GM21360 (cell line): ENCODE results near the gene SRPX.

Experiments used
- ATAC-seq: cut with Tn5 transposase; IDR thresholded peaks from one replicate; pipeline ENCODE4 v1.9.1; 2021; ENCODE audit warnings: mild to moderate bottlenecking, moderate library complexity; ENCODE audit not compliant: unreplicated experiment

Gene SRPX

DNA sequence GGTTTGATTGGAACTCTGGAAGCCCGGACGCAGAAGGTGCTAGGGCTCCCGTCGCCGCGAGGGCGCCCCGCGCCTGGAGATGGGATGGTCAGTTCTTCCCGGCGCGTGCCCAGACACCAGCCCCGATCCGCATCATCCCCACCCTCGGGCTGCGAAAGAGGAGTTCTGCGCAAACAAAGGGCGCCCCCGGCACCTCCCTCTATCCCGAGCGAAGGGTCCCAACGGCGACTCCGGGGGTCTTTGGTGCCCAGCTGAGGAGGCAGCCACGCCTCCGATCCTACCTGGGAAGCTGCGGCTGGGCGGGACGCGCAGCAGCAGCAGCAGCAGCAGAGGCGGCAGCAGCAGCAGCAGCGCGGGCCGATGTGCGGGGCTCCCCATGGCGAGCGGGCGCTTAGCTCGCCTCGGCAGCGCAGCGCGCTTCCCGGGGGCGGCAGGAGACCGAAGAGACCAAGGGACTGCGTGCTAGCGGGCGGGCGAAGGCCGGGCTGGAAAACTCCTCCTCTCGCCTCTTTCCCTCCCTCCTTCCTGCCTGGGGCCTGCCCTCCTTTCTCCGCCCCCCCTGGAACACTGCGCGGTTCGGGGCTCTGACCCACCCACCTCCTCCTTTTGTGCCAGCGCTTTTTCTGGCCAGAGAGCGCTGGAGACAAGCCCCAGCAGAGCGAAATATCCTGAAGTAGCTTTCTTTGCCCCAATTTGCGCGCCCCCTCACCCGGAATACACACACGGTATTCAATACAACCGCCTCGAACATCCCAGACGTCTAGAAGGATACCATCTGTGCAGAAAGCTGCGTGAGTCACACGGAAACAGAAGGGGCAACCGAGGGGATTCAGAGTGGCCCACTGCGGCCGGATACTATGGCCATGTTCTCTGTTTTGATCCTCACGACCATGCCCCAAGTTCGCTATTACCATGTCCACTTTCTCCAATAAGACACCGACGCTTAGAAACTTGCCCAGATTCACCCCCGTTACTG lies at the start of gene SRPX:
Gene SRPX, minus strand, starts transcription at position 457 of the 976 bp plus-strand sequence. Its CDS starts 79 bp downstream, at position 378.
- ATAC-seq, result no peak

- ATAC-seq, result no peak
Measured at GRCh38 chrX:38268011-38268410, 47.3 kb upstream of the SRPX start.

DNA sequence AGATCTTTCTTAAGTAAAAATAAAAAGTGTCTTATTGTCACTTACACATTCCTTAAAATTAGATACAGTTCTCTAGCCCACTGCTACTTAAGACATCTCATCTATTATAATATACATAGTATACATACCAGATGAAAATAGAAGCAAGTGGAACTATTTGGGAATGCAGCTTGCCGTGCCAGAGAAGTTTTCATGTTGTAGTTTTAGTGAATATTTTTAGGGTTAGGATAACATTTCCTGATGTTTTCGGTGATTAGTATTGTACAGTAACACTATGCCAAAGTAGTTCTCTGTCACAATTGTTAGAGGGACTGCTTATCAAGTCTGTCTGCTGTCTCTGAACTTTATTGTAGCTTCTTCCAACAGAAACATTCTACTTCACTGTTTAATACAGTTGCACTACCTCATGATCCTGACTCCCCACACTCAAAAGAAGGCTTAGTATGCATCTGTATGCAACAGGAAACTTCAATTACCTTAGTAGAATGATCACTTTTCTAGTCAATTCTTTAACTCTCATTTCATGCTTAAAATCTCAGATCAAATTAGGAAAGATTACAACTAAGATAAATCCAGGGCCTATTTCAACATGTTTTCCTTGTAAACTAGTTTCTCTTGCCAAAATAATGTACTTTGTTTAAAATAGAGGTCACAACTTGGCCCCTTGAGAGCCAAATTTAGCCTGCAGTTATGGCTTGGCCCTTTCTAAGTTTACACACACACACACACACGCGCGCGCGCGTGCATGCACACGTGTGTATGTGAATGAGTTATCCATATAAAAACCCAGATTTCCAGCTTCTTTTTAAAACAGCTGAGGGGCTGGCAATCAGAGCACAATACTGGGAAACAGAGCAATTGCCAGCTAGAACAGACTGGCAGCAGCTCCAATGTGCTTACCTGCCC lies 42.3 kb upstream of the SRPX start:
- no peak for ATAC-seq

DNA sequence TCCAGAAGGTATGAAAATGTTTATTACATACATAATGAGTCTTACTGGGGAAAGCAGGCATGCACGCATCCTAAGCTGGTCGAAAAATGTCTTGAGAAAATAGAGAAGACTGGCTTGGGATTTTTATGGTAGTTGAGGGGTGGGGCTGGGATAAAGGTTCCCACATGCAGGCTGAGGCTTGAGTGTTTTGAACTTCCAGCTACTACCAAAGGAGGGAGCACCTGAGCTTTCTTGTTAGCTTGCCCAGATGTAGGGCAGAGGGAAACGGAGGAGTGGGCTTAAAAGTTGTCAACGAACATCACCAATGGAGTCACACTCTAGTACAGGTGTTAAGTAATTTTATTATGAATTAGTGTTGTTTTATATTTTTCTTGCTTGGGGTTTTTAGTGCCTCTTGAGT lies 39.6 kb upstream of the SRPX start:
- ATAC-seq, result no peak

- no peak for ATAC-seq
Measured at GRCh38 chrX:38256019-38256418, 35.3 kb upstream of the SRPX start.

- no peak for ATAC-seq
Measured at GRCh38 chrX:38249965-38250364, 29.3 kb upstream of the SRPX start.

GRCh38 chrX:38247051-38247450 lies 26.4 kb upstream of the SRPX start:
- no peak for ATAC-seq

GRCh38 chrX:38240541-38240940 lies 19.9 kb upstream of the SRPX start:
- no peak for ATAC-seq

DNA sequence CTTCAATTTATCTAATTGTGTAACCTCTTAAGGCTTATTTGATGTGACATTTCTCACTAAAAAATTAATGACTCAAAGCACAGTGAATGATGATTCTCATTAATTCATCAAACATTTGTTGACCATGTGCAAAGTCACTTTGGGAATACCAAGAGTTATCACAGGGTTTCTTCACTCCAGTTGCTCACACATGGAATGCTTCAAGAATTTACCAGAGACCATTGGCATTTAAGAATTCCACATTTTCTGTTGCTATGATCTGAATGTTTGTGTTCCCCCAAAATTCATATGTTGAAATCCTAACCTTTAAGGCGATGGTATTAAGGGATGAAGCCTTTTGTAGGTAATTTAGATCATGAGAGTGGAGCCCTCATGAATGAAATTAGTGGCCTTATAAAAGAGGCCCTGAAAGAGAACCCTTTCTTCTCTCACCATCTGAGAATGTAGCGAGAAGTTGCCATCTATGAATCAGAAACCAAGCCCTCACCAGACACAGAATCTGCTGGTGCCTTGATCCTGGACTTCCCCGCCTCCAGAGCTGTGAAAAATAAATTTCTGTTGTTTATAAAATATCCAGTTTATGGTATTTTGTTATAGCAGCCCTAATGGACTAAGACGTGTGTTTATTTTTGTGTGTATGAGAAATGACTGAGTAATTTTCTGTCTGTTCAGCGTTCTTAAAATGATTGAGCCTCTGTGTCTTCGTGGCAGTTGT lies 16.4 kb upstream of the SRPX start:
- ATAC-seq, result no peak

DNA sequence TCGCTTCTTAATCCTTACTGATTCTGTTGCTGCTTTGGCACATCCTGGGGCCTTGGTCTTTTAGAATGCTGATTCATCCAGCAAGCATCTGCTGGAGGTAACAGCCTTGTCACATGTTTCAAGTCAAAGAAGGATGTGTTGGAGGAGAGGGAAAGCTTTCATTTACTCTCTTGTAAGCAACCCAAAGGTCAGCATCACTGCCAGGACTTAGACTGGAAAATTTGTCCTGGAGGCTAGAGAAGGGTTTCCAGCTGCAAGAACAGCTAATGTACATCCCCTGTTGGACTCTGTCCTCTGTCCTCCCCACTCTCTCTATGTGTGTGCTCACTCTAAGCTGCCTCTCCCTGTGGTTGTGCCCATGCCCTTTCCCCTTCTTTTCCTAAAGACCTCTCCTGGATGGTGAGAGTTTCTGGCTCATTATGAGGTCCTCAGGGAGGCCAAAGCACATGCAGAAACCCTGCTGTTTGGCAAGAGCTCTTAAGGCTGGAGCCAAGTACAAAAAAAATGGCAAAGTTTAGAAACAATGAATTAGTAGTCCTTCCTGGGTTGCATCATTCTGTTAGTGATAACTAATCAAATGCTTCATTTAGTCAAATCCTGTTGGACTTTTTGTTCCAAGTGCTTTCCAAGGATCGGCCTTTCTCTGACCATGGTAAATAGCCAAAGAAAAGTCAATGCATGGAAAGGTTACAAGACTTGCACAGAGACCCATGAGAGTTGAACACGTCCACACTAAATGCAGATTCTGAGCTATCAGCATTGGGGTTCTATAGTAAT lies 13.4 kb upstream of the SRPX start:
- ATAC-seq, result no peak

DNA sequence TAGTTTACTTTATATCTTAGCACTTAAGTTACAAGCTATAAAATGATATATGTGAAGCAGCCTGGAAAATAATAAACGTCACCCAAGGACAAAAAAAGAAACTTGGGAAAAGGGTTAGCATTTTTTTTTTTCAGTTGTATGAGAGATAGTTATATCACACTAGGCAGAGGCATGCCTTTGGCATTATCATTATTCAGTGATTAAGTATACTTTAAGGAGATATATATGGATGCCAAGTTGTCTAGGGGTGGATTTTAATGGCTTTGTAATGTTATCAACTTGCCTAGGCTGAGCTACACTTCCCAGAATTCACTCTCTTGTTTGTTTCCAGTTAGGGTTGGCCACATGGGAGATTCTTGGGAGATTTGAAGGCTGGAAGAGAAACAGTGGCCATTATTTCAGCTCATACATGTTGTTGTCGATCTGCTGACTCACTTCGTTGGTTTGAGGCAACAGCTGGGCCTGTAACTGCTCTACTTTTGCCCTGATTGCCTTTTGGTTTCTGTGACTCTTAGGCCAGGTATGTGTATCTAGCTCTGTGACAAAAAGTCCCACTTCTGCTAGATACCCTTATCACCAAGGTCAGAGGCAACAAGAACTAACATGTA lies 11.5 kb upstream of the SRPX start:
- ATAC-seq, result no peak

DNA sequence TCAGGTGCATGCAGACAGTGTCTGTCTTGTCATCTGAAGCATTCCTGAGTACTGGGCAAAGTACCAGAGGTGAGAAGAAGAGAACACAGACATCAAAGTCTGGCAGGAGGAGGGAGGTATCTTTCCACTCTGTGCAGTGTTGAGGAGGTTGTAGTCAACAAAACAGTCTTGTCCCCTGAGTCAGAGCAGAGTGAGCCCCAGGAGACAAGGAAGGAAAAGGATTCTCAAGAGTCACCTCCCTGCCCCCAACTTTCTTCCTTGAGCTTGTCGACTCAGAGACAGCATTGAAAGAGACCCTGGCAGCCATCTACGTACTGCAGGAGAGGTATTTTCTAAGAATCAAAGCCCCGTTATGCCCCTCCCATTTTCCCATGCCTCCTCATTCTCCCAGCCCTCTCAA lies 4.4 kb upstream of the SRPX start:
- ATAC-seq, result no peak

- no peak for ATAC-seq
Measured at GRCh38 chrX:38224160-38224559, 3.5 kb upstream of the SRPX start.

DNA sequence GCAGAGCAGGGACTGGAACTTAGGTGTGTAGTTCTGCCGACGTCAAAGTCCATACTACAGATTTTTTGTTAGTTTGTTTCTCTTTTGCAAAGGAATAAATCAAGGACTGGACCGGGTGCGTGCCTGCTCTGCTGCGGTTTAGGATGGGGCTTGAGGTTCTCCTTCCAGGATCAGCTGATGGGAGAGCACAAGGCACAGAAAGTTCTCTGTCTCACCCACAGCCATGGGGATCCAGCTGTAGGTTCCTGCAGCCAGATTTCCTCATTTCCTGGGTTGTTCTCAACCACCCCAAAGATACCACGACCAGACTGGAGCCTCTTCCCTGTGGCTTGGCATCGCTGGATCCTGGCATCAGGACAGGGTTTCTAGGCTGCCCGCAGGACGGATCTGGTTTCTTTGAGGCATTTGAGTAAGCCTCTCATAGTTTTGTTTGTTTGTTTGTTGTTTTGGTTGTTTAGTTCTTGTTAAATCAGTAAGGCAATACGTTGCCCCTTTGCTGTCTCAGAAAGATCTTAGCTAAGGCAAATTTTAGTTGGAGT lies 789 bp upstream of the SRPX start:
- no peak for ATAC-seq

GRCh38 chrX:38220024-38220414 lies 652 bp downstream of the SRPX start:
- ATAC-seq, result no peak

DNA sequence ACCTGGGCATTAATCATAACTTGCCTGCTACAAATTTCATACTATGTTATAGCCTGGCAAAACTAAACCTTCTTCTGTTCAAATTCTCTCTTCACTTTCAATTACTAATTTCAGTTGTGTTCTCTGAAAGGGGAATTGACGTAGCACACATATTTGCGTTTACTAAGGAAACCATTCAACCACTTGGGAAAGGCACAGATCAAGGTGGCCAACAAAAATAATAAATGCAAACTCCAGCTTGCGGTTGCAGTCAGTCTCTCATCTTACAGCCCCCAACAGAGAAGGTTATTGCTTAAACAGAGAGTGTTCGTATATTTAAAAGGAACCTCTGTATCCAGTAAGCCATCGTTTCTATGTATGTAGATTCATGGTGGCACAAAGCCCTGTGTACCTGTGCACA lies 4.0 kb downstream of the SRPX start:
- ATAC-seq, result no peak

DNA sequence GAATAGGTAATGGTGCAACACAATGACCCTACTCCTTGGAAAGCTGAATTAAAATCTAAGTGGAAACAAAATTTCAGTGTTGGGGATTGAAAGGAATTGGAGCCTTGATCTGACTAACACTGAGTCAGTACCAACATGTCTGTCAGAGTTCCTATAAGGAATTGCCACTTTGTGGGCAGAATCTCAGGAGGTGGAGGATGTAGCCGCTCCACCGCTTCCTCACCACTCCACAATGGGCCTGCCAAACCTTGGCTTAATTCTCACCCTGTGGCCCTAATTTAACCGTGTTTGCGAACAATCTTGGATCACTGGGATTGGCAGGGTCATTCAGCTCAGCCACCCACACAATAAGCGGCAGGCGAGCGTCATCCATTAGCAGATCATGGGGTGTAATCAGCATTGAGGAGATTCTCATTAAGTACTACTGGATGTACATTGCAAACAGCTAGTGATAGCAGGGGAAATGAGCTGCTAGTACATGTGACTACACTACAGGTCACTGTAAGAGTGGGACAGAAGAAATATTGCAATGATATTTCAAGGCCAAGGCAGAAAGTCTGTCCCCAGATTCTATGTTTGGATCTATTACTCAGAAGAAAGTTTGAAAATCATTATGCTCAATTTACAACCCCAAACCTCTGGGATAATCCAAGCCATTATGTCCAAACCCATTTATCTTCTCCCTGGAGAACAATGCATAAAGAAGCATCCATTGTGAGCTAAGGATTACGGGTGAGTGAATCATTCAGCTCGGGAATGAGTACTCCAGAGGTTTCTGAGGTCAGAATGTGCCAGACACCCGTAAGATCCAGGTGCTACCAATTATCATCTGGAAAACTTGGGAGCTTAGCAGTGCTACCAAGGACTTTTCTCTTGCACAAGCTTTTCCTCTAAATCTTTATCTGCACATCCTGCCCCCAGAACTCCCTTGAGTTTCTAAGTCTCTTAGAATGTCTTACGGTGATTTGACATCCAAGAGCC lies 5.8 kb downstream of the SRPX start:
- no peak for ATAC-seq

GRCh38 chrX:38214044-38214443 lies 6.6 kb downstream of the SRPX start:
- ATAC-seq, result no peak
